ENCODE measurements around the gene PABPN1.

Gene PABPN1

GRCh38 chr14:23327947-23328744 is 6.9 kb downstream of the PABPN1 start:
- DNase-seq = peak in 2 of 4 experiments; percentile 9 to 38

- no peak for DNase-seq
Measured at GRCh38 chr14:23335623-23336022, 14.4 kb downstream of the PABPN1 start.

- DNase-seq = no peak
Measured at GRCh38 chr14:23339506-23340268, 18.4 kb downstream of the PABPN1 start.

GRCh38 chr14:23344481-23344880 is 23.2 kb downstream of the PABPN1 start:
- no peak for DNase-seq

GRCh38 chr14:23345987-23346692 is 24.9 kb downstream of the PABPN1 start:
- DNase-seq = no peak

- no peak for DNase-seq
Measured at GRCh38 chr14:23346693-23347405, 25.6 kb downstream of the PABPN1 start.

GRCh38 chr14:23347406-23348296 is 26.4 kb downstream of the PABPN1 start:
- DNase-seq = no peak

GRCh38 chr14:23348297-23348655 is 27.0 kb downstream of the PABPN1 start:
- DNase-seq = no peak

- DNase-seq = no peak
Measured at GRCh38 chr14:23349156-23349845, 28.0 kb downstream of the PABPN1 start.

- peak in 1 of 4 experiments; percentile 5 for DNase-seq
Measured at GRCh38 chr14:23351681-23352505, 30.6 kb downstream of the PABPN1 start.

- peak in 2 of 4 experiments; percentile 24 to 54 for DNase-seq
Measured at GRCh38 chr14:23352506-23353432, 31.5 kb downstream of the PABPN1 start, which contains the start of gene SLC22A17. SLC22A17 (minus strand) TSS chr14:23352887.

GRCh38 chr14:23353433-23353780 is 32.1 kb downstream of the PABPN1 start:
- DNase-seq = no peak

GRCh38 chr14:23354990-23355389 is 33.7 kb downstream of the PABPN1 start:
- DNase-seq = no peak

- DNase-seq = no peak
Measured at GRCh38 chr14:23355871-23356435, 34.7 kb downstream of the PABPN1 start.

GRCh38 chr14:23356662-23357061 is 35.4 kb downstream of the PABPN1 start:
- DNase-seq = no peak

- DNase-seq = no peak
Measured at GRCh38 chr14:23357261-23357660, 36.0 kb downstream of the PABPN1 start.

GRCh38 chr14:23358042-23358441 is 36.8 kb downstream of the PABPN1 start:
- DNase-seq = no peak

GRCh38 chr14:23358553-23359166 is 37.4 kb downstream of the PABPN1 start:
- no peak for DNase-seq
